HG03175 (cell line): Measurements from ENCODE around the gene ACO1.

Experiments used
- ATAC-seq: cut with Tn5 transposase; IDR thresholded peaks from one replicate; pipeline ENCODE4 v1.9.1; 2021; ENCODE audit warnings: mild to moderate bottlenecking, moderate library complexity; ENCODE audit not compliant: unreplicated experiment

The ACO1 gene

DNA sequence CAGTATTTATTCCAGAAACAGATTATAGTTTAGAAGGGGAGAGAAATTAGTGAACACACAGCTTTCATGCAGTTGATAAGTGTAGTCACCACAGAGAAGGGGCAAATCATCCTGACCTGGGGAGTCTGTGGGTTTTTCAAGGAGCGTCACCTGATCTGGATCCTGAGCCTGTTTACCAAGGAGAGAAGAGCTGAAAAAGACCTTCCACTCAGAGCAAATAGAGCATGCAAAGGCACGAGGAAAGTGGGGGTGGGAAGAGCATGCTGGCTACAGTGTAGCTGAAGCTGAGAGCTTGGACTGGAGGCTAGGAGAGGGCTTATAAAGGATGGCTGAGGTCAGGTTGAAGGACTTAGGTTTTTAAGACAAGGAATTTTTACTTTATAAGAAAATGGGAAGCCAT lies 30.4 kb downstream of the ACO1 start:
- ATAC-seq, result no peak

DNA sequence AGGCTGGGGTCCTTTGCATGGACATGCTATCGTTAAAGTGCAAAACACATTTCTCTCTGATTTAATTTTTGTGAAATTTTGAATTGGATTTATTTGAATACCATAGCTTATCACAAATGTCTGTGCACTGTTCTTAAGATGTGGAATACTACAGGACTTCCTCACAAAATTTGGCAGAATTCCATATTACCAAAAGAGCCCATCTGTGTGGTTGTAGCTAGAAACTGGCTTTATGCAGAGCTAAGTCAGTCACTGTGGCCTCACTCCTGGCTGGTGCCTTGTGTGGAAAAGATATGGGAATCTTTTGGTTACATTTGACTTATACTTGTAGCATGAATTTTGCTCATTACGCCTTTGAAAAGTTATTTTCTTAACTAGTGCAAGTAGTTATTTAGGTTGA lies 35.5 kb downstream of the ACO1 start:
- ATAC-seq, result no peak

DNA sequence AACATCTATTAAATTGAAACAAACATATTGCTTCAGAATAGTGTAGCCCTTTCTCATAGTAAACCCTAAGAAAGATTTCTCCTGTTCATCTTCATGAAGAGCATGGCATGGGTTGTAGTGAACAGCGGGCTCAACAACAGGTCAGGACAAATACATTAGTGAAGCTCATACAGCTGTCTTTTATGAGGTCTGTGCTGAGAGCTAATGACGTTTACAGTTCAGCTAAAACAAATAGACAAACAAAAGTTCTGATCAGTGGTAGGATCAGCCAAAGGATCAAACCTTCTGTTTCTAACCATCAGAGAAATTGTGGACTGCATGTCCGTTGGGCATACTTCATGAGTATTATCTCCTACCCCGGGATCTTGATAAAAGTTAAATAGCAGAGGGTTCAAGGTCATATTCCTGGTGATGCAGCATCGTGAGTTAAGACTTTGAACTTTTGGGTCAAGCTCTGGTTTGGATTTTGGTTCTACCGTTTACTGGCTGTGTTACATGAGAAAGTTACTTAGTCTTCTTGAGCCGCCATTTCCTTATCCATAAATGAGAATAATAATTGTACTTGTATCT lies 37.9 kb downstream of the ACO1 start:
- ATAC-seq, result no peak

DNA sequence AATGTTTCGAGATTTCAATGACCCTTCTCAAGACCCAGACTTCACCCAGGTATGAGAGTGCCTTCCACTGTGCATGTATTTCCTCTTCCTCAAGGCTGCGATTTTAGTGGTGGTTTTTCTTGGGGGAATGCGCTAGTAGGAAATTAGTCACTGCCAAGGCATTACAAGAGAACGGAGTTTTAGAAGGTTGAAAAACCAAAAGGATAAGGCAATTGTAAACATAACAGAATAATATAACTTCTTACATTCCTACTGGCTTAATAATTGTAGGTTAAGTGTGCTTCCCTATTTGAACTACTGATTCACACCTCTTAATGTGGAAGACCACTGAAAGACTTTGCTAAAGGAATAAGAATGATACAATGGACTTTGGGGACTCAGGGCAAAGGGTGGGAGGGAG lies 38.9 kb downstream of the ACO1 start:
- ATAC-seq, result no peak

DNA sequence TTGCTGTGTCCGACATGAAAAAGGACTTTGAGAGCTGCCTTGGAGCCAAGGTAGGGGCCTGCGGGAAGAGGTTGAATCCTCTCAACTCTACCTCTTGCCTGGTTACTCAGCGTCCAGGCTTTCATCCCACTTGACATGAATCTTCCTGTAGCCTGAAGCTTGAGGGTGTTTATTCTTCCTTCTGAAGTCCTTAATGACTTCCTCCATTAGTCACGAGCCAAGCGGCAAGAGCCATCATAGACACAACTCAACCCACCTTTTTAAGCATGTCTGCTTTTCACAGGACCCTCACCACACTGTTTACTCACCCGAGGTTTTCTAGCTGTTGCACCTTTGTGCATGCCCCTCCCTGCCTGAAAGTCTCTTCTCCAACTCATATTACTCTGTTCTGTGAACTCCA lies 40.2 kb downstream of the ACO1 start:
- ATAC-seq, result no peak

DNA sequence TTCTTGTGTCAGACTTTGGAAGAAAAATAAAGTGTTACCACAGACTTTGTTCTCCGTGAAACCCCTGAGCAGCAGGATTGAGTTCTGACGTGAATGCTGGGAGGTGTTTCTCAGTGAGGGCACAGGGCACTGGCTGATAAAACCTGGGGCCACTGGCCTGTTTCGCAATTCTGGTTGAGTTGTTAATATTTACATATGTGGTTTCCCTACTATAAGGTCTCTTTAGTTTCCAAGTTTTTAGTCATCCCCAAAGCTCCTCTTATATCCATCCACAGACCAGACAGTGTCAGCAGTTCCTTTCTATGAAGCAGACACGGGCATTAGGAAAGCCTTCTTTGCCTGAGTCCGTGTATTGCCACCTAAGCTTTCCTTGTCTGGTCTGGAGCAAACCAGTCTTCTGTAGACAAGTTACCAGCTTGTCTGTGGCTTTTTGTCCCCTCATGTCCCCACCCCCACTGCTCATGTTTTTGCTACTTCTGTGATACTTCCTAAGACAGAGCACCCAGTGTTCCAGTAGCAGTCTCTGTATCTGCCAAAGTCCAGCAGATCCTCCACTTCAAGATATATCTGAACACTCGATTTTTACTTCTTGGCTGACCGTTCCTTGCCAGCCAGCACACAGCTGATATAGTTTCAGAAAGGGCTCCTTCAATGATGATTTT lies 42.0 kb downstream of the ACO1 start:
- ATAC-seq, result no peak

DNA sequence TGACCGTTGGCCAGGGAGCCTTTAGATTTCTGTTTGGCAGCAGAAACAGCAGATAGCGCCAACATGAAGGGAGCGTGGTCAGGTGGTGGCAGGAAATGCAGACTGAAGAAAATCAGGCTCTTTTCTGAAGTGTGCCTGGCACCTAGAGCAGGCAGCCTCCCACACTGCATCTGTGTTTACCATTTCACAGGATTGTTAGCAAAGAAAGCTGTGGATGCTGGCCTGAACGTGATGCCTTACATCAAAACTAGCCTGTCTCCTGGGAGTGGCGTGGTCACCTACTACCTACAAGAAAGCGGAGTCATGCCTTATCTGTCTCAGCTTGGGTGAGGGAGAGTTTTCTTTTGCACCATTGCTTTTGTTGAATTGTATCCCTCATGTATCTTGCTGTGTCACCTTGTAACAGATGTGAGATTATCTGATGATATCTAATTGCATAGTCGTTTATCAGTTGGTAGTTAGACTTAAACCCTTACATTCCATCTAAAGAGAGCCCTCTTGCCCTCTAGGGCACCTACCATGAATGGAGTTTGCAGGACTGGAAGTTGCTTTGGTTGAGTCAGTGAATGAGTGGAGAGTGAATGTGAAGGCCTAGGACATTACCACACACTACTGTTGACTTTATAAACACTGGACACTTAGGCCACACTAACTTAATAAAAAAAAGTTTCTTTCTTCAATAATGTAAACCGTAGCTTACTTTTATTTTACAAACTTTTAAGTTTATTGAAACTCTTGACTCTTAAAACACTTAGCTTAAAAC lies 42.8 kb downstream of the ACO1 start:
- ATAC-seq, result no peak

DNA sequence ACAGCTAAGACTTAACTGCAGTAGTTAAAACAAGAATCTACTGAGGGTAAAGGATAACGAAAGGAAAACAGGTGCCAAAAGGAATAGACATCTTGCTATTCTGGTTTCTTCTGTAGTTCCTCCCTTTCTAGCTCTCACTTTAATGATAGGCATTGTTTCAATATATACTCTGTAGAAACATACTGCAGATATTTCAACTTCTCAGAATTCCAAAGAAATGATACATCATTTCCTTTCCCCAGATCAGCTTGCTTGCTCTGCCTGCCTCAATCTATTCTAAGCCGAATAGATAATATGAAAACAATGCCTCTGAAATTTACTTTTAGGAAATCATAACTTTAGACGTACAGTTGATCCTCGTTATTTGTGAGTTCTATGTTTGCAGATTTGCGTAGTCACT lies 46.3 kb downstream of the ACO1 start:
- no peak for ATAC-seq

DNA sequence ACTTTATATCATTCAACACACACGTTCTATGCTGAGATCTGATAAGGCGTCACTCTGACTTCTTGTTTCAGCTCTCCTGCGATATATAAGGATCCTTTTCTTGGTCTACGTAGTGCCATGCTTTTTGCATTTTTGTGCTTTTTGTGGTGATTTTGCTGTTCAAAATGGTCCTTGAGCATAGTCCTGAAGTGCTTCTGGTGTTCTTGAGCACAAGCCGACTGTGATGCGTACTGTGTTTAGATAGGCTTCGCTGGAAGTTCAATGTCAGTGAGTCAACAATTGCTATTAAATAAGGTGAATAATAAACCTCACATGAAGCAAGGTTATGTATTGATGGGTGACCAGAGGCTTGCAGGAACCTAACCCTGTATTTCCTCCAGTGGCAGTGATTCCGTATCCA lies 46.8 kb downstream of the ACO1 start:
- ATAC-seq, result no peak

DNA sequence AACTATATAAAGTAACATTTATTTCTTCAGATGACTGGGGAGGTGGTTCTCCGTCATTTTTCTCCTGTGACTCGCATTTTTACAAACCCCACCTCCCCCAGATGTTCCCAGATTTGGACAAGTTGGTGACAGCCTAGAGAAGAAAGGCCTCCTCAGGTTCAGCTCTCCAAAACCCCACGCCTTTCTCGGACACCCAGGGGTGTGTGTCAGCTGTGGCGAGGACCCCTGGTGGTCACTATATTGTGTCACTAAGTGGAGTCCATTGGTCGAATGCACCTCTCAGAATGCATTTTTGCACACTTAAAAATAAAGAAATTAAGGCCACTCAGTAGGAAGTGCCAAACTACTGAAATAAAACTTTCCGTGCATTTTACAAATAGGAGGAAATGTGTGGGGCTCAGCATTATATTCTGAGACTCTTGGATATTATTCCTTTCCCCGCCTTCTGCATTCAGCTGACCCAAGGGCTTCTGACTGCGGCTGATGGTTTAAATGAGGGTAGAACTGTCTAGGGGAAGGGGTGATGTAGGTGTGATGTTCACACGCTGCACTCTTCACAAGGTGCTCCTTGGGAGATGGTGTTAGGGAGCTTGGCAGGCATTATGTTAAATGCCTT lies 47.6 kb downstream of the ACO1 start:
- no peak for ATAC-seq

DNA sequence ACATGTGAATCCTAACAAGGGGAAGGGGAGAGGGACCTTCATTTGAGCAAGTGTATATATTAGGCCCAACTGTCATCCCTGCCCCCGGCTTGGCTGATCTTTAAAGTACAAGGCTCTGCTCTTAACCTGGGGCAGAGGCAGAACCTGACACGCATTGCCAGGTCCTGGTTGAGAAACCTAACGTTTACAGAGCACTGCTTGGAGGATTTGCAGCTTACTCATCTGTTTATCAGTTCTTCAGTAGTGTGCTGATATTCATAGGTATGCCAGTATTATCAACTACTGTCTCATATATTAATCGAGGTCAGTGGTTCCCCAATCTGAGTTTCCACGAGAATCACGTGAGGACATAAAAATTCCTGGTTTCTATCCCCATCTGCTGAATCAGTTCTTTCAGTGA lies 50.4 kb downstream of the ACO1 start:
- ATAC-seq, result no peak

DNA sequence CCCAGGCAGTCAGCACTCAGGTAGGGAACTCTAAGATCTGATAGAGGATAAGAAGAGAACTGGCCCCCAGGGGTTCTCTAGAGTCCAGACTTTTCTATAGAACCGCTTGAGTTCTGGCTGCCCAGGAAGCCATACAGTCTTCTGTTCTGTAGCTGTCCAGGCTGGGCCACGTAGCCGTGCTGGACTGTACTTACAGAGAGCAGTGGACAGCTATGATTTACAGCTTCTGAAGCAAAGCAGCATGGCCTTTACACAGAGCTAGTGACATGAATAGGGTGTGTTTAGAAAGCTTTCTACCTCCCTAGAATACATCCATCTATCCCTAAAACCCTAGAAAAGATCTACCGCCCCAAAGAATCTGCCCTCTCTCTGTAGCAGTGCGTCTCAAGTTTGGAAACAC lies 57.2 kb downstream of the ACO1 start:
- ATAC-seq, result no peak

DNA sequence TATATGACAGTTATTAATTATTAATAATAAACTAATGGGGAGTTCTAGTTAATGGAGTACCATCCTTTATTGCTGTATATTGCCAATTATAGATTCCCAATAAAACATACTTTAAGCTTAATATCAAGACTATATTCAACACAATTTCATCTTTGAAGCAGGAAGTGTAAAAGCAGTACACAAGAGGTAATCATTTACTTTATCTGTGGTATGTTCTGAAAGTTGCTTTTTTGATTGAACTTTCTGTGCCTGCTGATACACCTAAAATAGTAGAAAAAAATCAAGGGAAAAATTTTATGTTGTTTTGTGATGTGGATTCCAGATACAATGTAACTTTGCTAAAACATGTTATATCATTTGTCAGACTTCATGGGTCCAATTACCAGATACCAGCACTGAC lies 58.0 kb downstream of the ACO1 start:
- ATAC-seq, result peak; percentile 61

DNA sequence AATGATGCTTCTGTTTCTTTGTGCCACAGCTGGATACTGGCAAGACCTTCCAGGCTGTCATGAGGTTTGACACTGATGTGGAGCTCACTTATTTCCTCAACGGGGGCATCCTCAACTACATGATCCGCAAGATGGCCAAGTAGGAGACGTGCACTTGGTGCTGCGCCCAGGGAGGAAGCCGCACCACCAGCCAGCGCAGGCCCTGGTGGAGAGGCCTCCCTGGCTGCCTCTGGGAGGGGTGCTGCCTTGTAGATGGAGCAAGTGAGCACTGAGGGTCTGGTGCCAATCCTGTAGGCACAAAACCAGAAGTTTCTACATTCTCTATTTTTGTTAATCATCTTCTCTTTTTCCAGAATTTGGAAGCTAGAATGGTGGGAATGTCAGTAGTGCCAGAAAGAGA lies 65.5 kb downstream of the ACO1 start:
- ATAC-seq, result no peak

DNA sequence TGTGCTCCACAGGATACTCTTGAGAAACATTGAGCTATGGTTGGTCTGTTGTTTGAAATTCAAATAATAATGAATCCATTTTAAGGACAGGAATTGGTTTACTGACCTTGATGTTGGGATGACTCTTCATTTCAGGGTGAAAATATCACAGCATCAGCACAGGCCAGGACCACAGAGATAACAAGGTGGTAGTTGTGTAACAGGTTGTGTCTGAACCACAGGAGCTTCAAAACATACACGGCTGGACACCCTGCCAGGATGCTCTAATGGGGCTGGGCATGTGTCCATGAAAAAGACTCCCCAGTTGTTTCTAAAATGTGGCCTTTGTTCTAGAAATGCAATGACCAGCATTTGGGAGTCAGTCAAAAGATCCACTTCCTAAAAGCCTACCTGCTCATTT lies 69.8 kb downstream of the ACO1 start:
- ATAC-seq, result no peak

DNA sequence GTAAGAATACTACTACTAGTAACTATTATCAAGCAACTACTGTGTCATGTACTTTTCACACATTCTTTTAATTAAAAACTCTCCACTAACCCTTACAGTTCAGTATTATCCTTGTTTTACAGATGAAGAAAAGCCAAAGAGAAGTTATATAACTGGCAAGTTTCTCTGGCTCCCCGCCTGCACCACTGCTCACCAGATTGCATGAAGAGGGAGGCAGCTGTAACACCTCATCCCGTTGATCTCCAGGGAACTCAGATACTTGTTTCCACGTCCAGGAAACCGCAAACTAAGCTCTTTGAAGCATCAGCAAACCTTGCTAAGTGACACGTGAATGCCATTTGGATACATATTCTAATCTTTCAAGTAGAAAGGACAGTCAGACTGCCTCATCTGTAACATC lies 71.3 kb downstream of the ACO1 start:
- no peak for ATAC-seq

DNA sequence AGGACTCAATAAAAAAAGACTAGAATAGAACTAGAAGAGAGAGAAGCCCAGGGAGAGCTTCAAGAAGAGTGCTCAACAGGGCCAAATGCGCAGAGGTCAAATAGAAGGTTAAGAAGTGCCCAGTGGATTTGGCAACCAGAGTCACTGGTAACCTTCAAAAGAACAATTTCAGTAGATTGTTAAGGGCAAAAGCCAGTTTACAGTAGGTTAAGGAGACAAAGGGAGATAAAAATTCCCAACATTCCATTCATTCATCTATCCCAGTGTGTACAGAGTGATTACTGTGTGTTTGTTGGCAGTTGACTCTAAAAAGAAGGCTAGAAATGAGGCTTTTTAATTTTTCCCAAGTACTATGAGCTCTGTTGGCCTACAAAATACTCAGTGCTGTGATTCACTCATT lies 72.1 kb downstream of the ACO1 start:
- ATAC-seq, result no peak

DNA sequence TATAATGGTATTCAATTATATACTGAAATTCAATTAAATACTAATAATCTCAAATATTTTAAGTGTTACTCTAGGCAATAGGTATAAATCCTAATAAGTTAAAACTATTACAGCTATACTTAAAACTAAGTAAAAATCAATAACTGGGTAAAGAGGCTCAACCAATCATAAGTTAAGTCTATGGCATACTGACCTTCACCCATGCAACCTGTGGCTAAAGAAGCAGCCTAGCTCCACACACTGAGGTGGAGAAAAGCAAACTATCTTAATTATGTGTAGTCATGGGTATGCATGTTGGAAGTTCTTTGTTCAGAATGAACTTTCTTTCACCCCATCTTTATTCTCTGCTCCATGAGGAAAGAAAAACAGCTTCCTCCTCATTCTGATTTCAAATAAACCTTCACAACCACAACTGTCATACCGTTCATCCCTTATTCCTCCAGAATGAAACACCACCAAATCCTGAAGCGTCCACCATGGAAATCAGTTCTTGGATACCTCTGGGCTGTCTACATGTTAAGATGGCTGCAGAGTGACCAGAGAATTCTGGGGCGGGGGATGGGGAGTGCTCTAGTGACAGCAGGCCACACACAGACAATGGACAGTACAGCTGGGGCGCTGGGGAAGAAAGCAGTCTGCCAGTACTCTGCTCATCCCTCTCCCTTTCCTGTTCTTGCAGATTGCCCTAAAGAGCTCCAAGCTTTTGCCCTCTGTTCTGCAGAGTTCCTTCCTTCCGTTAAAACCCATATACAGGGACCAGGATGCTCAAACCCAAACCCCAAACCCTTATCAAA lies 79.3 kb downstream of the ACO1 start:
- ATAC-seq, result no peak

DNA sequence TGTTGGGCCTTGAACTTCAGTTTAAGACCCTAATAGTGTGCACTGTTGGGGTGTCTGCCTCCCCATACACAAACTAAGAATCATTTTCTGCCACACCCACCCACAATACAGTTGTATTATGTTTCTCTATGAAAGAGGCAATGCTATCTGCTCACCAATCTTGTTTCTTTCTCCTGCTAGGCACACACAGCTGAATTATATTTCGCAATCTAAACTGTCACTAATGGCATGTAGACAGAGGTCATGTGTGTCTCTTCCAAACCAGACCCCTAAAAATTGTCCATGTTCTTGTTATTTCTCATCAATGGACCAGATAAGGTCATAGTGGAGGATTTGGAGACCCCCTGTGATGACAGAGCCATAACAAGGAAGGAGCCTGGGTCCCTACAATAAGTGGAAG lies 84.3 kb downstream of the ACO1 start:
- no peak for ATAC-seq

DNA sequence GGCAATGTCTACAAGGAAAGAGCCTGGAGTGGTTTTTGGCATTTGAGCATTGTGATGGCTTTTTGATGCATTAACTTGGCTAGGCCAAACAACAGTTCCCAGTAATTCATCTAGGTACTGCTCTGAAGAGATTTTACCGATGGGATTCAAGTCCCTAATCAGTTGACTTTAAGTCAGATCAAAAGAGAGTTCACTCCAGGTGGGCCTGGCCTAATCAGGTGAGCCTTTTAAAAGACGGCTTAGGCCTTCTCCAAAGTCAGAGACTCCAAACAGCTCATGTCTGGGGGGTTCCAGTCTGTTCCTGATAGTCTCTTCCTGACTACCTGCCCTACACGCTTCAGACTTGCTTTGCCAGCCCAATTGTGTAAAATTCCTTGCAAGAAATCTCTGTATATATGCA lies 87.9 kb downstream of the ACO1 start:
- no peak for ATAC-seq

DNA sequence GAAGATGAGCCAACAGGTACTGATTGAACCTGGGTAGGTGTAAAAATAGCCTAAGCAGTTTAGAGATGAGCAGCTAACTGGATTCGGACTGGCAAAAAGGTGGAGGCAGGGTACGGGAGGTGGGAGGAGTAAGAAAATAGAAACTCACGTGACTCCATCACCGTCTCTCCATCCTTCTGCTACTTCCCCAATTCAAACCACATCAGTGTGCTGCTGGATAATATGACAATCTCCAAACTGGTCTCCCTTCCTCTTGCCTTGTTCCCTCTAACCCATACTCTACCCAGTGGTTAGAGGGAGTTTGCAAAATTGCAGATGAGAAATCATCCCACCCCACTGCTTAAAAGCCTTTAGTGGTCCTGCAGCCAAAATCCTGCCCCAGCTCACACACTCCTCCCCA lies 98.9 kb downstream of the ACO1 start:
- no peak for ATAC-seq
